HG02763 (cell line): ENCODE data around the gene TFDP1.
"Not testable (repeated sequence)": the region's sequence is repeated elsewhere in the genome, so short reads cannot be mapped to it uniquely, and the experiment has no call there.

Experiments used
- ATAC-seq: cut with Tn5 transposase; IDR thresholded peaks from one replicate; pipeline ENCODE4 v1.9.1; 2021; ENCODE audit warnings: mild to moderate bottlenecking, moderate library complexity; ENCODE audit not compliant: unreplicated experiment

TFDP1 gene

GRCh38 chr13:113566227-113566561, 18.4 kb upstream of the TFDP1 start:
- ATAC-seq, result no peak

GRCh38 chr13:113567681-113568080, 16.9 kb upstream of the TFDP1 start:
- no peak for ATAC-seq

DNA sequence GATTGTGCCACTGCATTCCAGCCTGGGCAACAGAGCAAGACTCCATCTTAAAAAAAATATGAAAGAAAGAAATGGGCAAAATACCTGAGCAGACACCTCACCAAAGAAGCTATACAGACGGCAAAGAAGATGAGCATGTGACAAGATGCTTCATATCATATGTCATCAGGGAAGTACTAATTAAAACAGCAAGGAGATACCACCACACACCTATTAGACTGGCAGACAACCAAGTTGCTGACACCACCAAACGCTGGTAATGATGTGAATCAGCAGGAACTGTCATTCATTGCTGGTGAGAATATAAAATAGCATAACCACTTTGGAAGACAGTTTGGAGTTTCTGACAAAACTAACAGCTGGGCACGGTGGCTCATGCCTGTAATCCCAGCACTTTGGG, 11.5 kb upstream of the TFDP1 start:
- ATAC-seq, result no peak

GRCh38 chr13:113576597-113576996, 8.0 kb upstream of the TFDP1 start:
- no peak for ATAC-seq

DNA sequence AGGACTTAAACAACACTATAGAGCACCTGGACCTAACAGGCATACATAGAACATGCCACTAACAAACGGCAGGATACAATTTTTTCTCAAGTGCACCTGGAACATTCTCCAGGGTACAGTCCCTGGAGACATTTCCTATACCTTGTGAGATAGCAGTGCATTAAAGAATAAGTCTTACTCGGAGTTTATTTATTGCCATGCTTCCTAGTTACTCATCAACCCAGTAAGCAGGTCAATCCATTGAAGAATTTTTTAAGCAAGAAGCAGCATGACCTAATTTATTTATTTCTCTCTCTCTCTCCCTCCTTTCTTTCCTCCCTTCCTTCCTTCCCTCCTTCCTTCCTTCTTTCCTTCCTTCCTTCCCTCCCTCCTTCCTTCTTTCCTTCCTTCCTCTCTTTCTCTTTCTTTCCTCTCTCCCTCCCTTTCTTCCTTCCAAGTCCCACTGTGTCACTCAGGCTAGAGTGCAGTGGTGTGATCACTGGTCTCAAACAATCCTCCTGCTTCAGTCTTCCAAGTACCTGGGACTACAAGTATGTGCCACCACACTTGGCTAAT, 6.6 kb upstream of the TFDP1 start:
- no peak for ATAC-seq

DNA sequence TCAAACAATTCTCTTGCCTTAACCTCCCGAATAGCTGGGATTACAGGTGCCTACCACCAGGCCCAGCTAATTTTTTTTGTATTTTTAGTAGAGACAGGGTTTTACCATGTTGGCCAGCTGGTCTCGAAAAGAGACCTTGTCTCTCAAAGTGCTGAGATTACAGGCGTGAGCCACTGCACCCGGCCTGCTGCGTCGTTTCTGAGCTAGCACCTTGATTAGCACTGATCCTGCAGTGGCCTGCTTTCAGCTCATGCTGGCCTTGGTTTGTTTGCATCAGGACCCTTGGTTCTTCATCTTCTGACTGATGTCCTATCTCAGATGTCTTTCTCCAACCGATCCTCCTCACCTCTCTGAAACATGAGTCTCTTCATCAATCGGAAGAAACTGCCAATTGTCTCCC, 4.9 kb upstream of the TFDP1 start:
- ATAC-seq, result no peak

- ATAC-seq, result no peak
Observed at GRCh38 chr13:113581871-113582270, 2.7 kb upstream of the TFDP1 start.

- ATAC-seq, result no peak
Observed at GRCh38 chr13:113582841-113583631, 1.5 kb upstream of the TFDP1 start.

DNA sequence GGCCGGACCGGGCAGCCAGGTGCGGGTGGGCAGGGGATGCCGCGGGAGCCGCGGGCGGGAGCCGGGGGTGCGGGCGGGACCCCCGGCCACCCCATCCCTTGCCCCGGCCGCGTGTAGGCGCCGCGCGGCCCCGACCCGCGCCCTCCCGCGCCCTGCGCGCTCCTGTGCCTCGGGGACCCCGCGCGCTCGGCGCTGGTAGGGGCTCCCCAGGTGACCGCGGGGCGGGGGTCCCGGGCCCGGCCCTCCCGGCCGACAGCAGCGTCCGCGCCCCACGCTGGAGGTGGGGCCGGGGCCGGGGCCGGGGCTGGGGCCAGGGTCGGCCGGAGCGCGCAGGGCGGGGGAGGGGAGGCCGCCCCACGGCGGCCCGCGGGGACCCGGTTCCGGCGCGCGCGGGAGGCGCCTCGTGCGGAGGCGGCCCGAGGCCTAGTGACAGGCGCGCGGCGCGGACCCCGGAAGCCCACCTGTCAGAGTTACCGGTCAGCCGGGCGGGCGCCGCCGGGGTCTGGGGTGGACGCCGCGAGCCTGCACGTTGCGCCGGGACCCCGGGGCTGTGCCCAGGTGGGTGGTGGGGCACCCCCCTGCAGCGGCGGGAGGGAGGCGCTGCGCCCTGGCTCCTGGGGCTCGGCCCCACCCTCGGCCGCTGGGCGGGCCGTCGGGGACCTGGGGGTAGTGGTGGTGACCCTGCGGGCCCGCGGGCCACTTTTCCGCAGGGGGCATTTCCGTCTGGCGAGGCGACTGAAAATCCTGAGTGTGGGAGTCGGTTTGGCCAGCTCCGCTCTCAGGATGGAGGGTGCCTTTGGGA, 518 bp downstream of the TFDP1 start:
- ATAC-seq, result peak; percentile 33

DNA sequence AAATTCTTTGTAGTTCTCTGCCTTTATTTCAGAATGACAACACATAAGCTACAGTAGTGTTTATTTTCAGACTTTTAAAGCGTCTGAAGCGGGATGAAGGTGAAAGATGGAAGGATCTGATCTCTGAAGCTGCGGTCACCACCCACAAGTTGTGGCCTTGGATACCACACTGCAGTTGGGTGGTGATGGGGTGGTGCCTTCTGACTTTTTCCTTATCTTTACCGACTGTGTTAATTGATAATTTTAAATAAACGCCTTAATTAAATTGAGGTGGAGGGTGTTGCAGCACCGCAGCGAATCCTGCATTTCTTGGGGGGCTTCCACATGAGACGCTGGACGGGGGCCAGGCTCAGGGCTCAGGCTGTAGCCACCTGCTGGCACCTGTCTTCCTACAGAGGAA, 1.3 kb downstream of the TFDP1 start:
- no peak for ATAC-seq

DNA sequence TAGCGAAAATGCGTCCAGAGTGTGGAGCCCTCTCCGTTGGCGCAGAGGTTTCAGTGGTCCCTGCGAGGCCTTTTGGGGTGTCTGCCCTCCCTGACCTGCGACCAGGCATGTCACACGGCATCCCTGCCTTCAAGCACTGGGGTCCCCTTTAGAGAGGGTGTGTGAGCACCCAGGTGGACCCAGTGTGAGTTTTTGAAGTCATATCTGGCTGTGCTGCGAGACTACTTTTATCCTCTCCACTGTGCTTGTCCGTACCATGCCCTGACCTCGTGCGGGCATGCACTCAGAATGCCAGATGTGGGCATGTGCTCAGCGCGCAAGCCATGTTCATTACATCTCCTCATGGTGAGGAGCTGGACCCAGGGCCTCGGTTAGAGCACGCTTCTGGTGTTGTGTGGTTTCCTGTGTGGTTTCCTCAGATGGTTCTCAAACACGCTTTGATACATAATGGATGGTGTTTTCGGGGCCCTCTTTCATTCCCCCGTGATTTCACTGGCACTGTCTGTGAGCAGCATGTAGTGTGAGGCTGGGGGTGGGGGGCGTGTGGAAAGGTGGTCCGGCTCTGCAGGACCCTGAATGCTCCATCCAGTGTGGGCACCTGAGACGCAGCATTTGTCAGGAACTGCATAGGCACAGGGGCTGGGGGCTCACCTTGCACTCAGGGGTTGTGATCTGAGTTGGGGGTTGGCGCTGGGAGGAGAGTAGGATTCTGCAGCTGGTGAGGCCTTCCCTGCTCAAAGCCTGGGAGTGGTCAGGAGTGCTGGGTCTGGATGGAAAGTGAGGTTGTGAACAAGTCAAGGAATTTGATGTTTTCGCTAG, 2.3 kb downstream of the TFDP1 start:
- no peak for ATAC-seq

- no peak for ATAC-seq
Observed at GRCh38 chr13:113588394-113589111, 4.0 kb downstream of the TFDP1 start.

GRCh38 chr13:113589251-113589960, 4.9 kb downstream of the TFDP1 start:
- ATAC-seq, result no peak

DNA sequence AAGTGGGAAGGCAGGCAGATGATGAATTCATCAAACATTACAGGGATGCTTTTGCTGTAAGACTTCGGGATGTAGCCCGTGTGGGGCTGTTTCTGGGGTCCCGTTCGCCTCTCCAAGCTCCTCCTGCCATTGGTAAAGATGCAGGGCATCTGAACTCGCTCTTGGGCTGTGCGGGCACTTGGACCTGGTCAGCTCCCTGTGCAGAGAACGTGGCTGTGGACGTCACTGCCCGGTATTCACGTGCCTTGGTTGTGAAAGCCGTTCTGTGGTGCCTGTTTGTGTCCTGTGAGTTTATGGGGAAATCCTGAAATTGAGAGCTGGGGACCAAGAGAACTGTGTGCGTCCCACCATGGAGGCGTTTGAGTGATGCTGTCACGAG, 5.4 kb downstream of the TFDP1 start:
- ATAC-seq, result no peak

DNA sequence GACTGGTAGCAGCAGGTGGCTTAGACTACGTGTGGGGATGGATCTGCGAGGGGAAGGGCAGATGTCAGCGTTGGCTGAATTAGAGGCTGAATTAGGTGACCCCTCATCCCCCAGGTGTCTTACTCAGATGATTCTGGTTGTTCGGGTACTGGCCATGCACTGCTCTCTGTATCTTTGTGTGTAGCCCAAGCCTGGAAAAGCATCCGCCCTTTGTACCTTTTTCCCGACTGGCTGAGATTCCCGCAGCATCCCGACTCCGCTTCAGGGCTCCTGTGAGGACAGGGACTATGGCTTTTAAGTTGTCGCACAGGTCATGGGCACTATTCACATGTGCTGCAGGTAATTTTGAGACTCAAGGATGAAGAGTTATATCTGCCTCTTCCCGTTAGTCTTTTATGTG, 7.2 kb downstream of the TFDP1 start:
- ATAC-seq, result no peak

DNA sequence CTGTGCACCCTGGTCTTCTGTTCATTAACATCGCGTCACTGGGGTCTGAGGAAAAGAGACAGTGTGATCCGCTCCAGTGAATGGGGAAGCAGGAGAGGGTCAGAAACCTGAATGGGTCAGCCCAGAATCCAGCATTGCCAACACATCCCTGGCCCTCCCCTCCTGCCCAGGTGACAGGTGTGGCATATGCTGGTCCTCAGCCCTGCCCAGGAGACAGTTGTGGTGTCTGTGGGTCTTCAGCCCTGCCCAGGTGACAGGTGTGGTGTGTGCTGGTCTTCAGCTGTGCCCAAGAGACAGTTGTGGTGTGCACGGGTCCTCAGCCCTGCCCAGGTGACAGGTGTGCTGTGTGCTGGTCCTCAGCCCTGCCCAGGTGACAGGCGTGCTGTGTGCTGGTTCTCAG, 8.0 kb downstream of the TFDP1 start:
- ATAC-seq, result no peak

DNA sequence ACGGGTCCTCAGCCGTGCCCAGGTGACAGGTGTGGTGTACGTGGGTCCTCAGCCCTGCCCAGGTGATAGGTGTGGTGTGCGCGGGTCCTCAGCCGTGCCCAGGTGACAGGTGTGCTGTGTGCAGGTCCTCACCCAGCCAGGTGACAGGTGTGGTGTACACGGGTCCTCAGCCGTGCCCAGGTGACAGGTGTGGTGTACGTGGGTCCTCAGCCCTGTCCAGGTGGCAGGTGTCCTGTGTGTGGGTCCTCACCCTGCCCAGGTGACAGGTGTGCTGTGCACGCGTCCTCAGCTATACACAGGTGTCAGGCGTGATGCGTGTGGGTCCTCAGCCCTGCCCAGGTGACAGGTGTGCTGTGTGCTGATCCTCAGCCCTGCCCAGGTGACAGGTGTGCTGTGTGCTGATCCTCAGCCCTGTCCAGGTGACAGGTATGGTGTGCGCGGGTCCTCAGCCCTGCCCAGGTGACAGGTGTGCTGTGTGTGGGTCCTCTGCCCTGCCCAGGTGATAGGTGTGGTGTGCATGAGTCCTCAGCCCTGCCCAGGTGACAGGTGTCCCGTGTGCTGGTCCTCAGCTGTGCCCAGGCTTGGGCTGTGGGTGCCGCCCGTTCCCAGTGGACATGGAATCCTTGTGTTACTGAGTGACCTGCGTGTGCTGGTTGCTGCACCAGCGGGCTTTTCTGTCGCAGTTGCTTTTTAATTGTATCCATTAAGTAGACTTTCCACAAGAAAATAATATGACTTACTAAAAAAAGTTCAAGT, 9.7 kb downstream of the TFDP1 start:
- not testable (repeated sequence) for ATAC-seq

DNA sequence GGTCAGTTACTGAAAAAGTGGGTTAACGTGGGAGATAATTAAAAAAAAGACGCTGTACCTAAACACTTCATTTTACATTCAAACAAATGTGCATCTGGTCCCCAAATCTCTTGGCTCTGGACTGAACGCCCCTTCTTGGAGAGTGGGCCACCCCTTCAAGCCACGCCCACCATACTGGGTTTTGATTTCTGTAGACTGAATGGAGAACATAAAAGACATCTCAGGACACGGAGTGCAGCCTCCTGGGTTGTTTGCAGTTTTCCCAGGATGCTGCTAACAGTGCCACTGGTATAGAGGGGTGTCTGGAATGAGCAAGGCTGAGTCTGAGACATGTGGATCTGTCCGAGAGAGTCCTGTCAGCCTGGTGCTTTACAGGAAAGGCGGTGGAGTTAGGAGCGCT, 10.6 kb downstream of the TFDP1 start:
- no peak for ATAC-seq
